GM10248 (cell line): ENCODE results near the gene ASNSD1.

Source experiments
- CTCF ChIA-PET: fragments of 300-600 bp; sonication (Branson Sonifier 250); formaldehyde crosslinking; extraction: SDS; loops from one replicate; lab custom pipeline; 2021; ENCODE audit warnings: antibody characterized with exemption; lab: Yijun Ruan, JAX
- POLR2A ChIA-PET: fragments of 350-650 bp; sonication (Branson Sonifier 250); formaldehyde crosslinking; extraction: SDS; loops from one replicate; lab custom pipeline; 2020; ENCODE audit warnings: antibody characterized with exemption; lab: Yijun Ruan, JAX
- DNase-seq: peaks from one replicate; pipeline ENCODE4 v3.0.0; 2012; ENCODE audit errors: extremely low spot score
- CTCF ChIP-seq: IDR thresholded peaks from 2 replicates; pipeline ENCODE4 v1.5.1; 2012; ENCODE audit warnings: mild to moderate bottlenecking, low read depth; ENCODE audit errors: extremely low read depth, missing control alignments, control extremely low read depth

ASNSD1 gene

GRCh38 chr2:189669913-189670312, 8.7 kb downstream of the ASNSD1 start:
- ChIA-PET POLR2A (no interaction called here), CTCF (interaction anchor here (1.2 to 9.5 kb wide), 5 partner anchors 8 to 93 kb away, joined by 3 to 129 read pairs (median 11); partner anchors contain the start of genes ASNSD1 and OSGEPL1)
- TF ChIP-seq CTCF, result no peak
- no peak for DNase-seq

- ChIA-PET CTCF (interaction anchor here (0.7 to 9.5 kb wide), 8 partner anchors 11 to 397 kb away, joined by 3 to 129 read pairs (median 6); partner anchors contain the start of gene ASNSD1), POLR2A (no interaction called here)
- TF ChIP-seq CTCF, result no peak
- DNase-seq, result no peak
These were observed 12.6 kb downstream of the ASNSD1 start for GRCh38 chr2:189673661-189674373.

GRCh38 chr2:189674374-189675112, 13.3 kb downstream of the ASNSD1 start, which contains the start of gene ANKAR:
ANKAR (plus strand) TSS chr2:189674670; CDS start chr2:189676491, 1,821 bp downstream.
- peak; percentile 84 for TF ChIP-seq CTCF
- peak; percentile 90 for DNase-seq
- ChIA-PET POLR2A (no interaction called here), CTCF (interaction anchor here (0.9 to 9.5 kb wide), 10 partner anchors 10 to 396 kb away, joined by 3 to 129 read pairs (median 4); partner anchors contain the start of gene ASNSD1)

- no peak for TF ChIP-seq CTCF
- ChIA-PET POLR2A (no interaction called here), CTCF (interaction anchor here (1.0 to 9.5 kb wide), 4 partner anchors 15 to 635 kb away, joined by 3 to 129 read pairs (median 38); partner anchors contain the start of gene ASNSD1)
- no peak for DNase-seq
These were observed 15.2 kb downstream of the ASNSD1 start for GRCh38 chr2:189676471-189676870.

- TF ChIP-seq CTCF, result no peak
- POLR2A ChIA-PET, result no interaction called here
- no peak for DNase-seq
- CTCF ChIA-PET, result interaction anchor here (1.5 kb wide), 1 partner anchor 18 kb away, joined by 3 read pairs; the partner anchor contains the start of gene ASNSD1
These were observed 18.0 kb downstream of the ASNSD1 start for GRCh38 chr2:189679226-189679625.

GRCh38 chr2:189681203-189681602, 19.9 kb downstream of the ASNSD1 start:
- ChIA-PET POLR2A (no interaction called here), CTCF (interaction anchor here (0.7 to 2.4 kb wide), 4 partner anchors 20 to 81 kb away, joined by 3 to 11 read pairs (median 4); partner anchors contain the start of gene OSGEPL1)
- TF ChIP-seq CTCF, result no peak

More at GRCh38 chr2:189681203-189681602, 19.9 kb downstream of the ASNSD1 start:
- no peak for DNase-seq
